Fibroblast of lung (primary cell): ENCODE measurements around the gene SULT4A1. TPM values are rescaled to one million over a fixed set of nuclear protein-coding genes. Genes with fewer than 3 reads are reported as not detected.

ENCODE experiments used
- DNase-seq, 2 donors: peaks; one replicate each; pipeline versions ENCODE4 v3.0.0 to v3.0.0-alpha.2; 2010; ENCODE audit warnings: low read depth in 2 of 2
- H2AFZ ChIP-seq: 2 replicates; pipeline ENCODE4 v1.5.1; 2012; ENCODE audit warnings: low read length, control low read depth, inconsistent platforms
- H3K27ac ChIP-seq: 2 replicates; pipeline ENCODE4 v1.5.1; 2011; ENCODE audit warnings: low read length, control low read depth; ENCODE audit not compliant: insufficient read depth
- H3K27me3 ChIP-seq: 2 replicates; pipeline ENCODE4 v1.5.1; 2011; ENCODE audit warnings: mild to moderate bottlenecking, low read length; ENCODE audit not compliant: control insufficient read depth, insufficient read depth
- H3K36me3 ChIP-seq: 2 replicates; pipeline ENCODE4 v1.5.1; 2011; ENCODE audit warnings: low read length; ENCODE audit not compliant: control insufficient read depth, insufficient read depth
- H3K4me1 ChIP-seq: 2 replicates; pipeline ENCODE4 v1.5.1; 2011; ENCODE audit warnings: low read length; ENCODE audit not compliant: control insufficient read depth, insufficient read depth; ENCODE audit errors: extremely low read depth
- H3K4me2 ChIP-seq: 2 replicates; pipeline ENCODE4 v1.5.1; 2011; ENCODE audit warnings: low read length, control low read depth; ENCODE audit not compliant: insufficient read depth; ENCODE audit errors: extremely low read depth
- H3K4me3 ChIP-seq, 4 experiments: fragments of 200-600 bp in 1 of 4; sonication (generic) in 1 of 4; replicated peaks in 1 of 4; 2 replicates each; pipeline ENCODE4 v1.5.1; 2011 to 2016; ENCODE audit warnings: low read length in 4 of 4, low read depth in 3 of 4, mild to moderate bottlenecking in 3 of 4, control low read depth in 2 of 4, inconsistent platforms in 1 of 4, mixed read lengths in 1 of 4; ENCODE audit not compliant: insufficient read depth in 1 of 4; ENCODE audit errors: control extremely low read depth in 1 of 4
- H3K79me2 ChIP-seq: 2 replicates; pipeline ENCODE4 v1.5.1; 2012; ENCODE audit warnings: mild to moderate bottlenecking, low read length, inconsistent platforms; ENCODE audit not compliant: control insufficient read depth, insufficient read depth
- H3K9ac ChIP-seq: 2 replicates; pipeline ENCODE4 v1.5.1; 2011; ENCODE audit warnings: mild to moderate bottlenecking, low read length, control low read depth; ENCODE audit not compliant: insufficient read depth
- H3K9me3 ChIP-seq: 2 replicates; pipeline ENCODE4 v1.5.1; 2012; ENCODE audit warnings: low read depth, low read length; ENCODE audit not compliant: control insufficient read depth, insufficient read depth
- H4K20me1 ChIP-seq: 2 replicates; pipeline ENCODE4 v1.5.1; 2011; ENCODE audit warnings: low read length; ENCODE audit not compliant: control insufficient read depth, insufficient read depth; ENCODE audit errors: extremely low read depth
- CTCF ChIP-seq, 2 donors: IDR thresholded peaks in 1 of 2; conservative IDR thresholded peaks in 1 of 2; 1 replicate in 1 of 2; 2 replicates in 1 of 2; pipeline ENCODE4 v1.5.1; 2011 to 2012; ENCODE audit warnings: low read length in 2 of 2, control low read depth in 1 of 2, inconsistent platforms in 1 of 2, low read depth in 1 of 2, mild to moderate bottlenecking in 1 of 2
- EZH2 ChIP-seq: IDR thresholded peaks from 2 replicates; pipeline ENCODE4 v1.5.1; 2012; ENCODE audit warnings: low read length, control low read depth, mild to moderate bottlenecking; ENCODE audit errors: missing control alignments
- polyA plus RNA-seq, 2 donors: library from polyadenylated mRNA; depleted of rRNA in 1 of 2; stranded (reverse) in 1 of 2; unstranded in 1 of 2; fragments of >200 nt; gene quantifications; 2 replicates each; pipeline ENCODE4 v1.2.1, GENCODE V29; 2011 to 2012; ENCODE audit warnings: missing spikeins in 1 of 2
- total RNA-seq: library from RNA; depleted of rRNA; stranded (reverse); fragments of >200 nt; gene quantifications from 2 replicates; pipeline ENCODE4 v1.2.1, GENCODE V29; 2014

SULT4A1 gene
- total and polyA plus RNA-seq, 2 donors (not counting 1 experiment from before 2014, with no cell fraction given) = 0.16 to 0.50 TPM

DNA sequence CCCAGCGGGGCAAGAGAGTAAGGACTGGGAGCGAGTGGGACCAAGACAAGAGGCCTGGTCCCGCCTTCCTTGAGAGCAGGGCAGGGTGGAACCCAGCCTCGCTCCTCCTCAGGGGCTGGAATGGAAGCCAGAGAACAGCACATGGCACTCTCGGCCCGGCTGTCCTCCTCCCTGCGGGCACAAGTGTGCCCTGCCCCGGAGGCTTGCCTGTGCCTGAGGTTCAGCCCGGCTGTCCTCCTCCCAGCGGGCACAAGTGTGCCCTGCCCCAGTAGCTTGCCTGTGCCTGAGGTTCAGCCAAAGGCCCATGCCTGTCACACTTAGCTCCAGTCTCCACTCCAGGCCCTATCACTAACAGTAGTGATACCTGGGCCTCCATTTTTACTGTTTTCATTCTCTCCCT is 24.2 kb downstream of the SULT4A1 start:
- no peaks in the 10 kb centered on the region for H3K4me1 ChIP-seq
- H3K4me3 ChIP-seq = no peak overlapping the region
- no peaks in the 10 kb centered on the region for H3K9me3 ChIP-seq
- H3K36me3 ChIP-seq = no peaks in the 10 kb centered on the region
- H3K79me2 ChIP-seq = no peaks in the 10 kb centered on the region
- H4K20me1 ChIP-seq = no peaks in the 10 kb centered on the region
- no peaks in the 10 kb centered on the region for H3K27me3 ChIP-seq
- TF ChIP-seq CTCF (conservative IDR thresholded peaks at IDR 0.05 in 1 of 2, IDR thresholded peaks at IDR 0.05 in 1 of 2; ENCODE audit: low read depth in 1 of 2, low read length in 2 of 2) (no peak), EZH2 (no peak)
- H3K9ac ChIP-seq = no peak overlapping the region
- H3K27ac ChIP-seq = no peak overlapping the region
- no peak for DNase-seq
- no peak overlapping the region for H2AFZ ChIP-seq
- no peak overlapping the region for H3K4me2 ChIP-seq

GRCh38 chr22:43837666-43838065 is 24.6 kb downstream of the SULT4A1 start:
- TF ChIP-seq EZH2 (no peak), CTCF (conservative IDR thresholded peaks at IDR 0.05 in 1 of 2, IDR thresholded peaks at IDR 0.05 in 1 of 2; ENCODE audit: low read depth in 1 of 2, low read length in 2 of 2) (no peak)
- H2AFZ ChIP-seq = no peak overlapping the region
- H3K27me3 ChIP-seq = no peaks in the 10 kb centered on the region
- no peaks in the 10 kb centered on the region for H3K4me1 ChIP-seq
- no peaks in the 10 kb centered on the region for H3K36me3 ChIP-seq
- no peaks in the 10 kb centered on the region for H3K79me2 ChIP-seq
- no peak overlapping the region for H3K4me2 ChIP-seq
- no peak for DNase-seq
- no peaks in the 10 kb centered on the region for H3K9me3 ChIP-seq
- no peaks in the 10 kb centered on the region for H4K20me1 ChIP-seq
- no peak overlapping the region for H3K4me3 ChIP-seq
- H3K9ac ChIP-seq = no peak overlapping the region
- no peak overlapping the region for H3K27ac ChIP-seq

- no peak for TF ChIP-seq EZH2
- TF ChIP-seq CTCF (conservative IDR thresholded peaks at IDR 0.05 in 1 of 2, IDR thresholded peaks at IDR 0.05 in 1 of 2; ENCODE audit: low read depth in 1 of 2, low read length in 2 of 2) = no peak
- H3K4me3 ChIP-seq = no peak overlapping the region
- no peak overlapping the region for H3K27ac ChIP-seq
- H3K9me3 ChIP-seq = no peaks in the 10 kb centered on the region
- H2AFZ ChIP-seq = no peak overlapping the region
- no peaks in the 10 kb centered on the region for H4K20me1 ChIP-seq
- no peak overlapping the region for H3K4me2 ChIP-seq
- H3K9ac ChIP-seq = no peak overlapping the region
- H3K36me3 ChIP-seq = no peaks in the 10 kb centered on the region
- H3K79me2 ChIP-seq = no peaks in the 10 kb centered on the region
- peaks cover under 1% of the 10 kb centered on the region for H3K4me1 ChIP-seq
- no peak for DNase-seq
- no peaks in the 10 kb centered on the region for H3K27me3 ChIP-seq
Measured at GRCh38 chr22:43835736-43836135, 26.6 kb downstream of the SULT4A1 start.
